Esophagus muscularis mucosa (tissue), 3 donors: ENCODE measurements around the gene CLDN24.

Source experiments
- CTCF ChIP-seq, 3 experiments: fragments of 200-600 bp in 2 of 3; fragments of 450-650 bp in 1 of 3; sonication (generic) in 2 of 3; IDR thresholded peaks; one replicate each; pipeline ENCODE4 v1.5.1; 2017 to 2019; ENCODE audit warnings: antibody characterized with exemption in 3 of 3, mild to moderate bottlenecking in 2 of 3, moderate library complexity in 1 of 3
- POLR2A ChIP-seq: fragments of 450-650 bp; IDR thresholded peaks from one replicate; pipeline ENCODE4 v1.6.1; 2017; ENCODE audit warnings: antibody characterized with exemption, moderate library complexity, mild to moderate bottlenecking, low read depth
- POLR2AphosphoS5 ChIP-seq, 2 donors: sonication (generic); formaldehyde crosslinking; IDR thresholded peaks; one replicate each; pipeline ENCODE4 v1.6.1; 2017; ENCODE audit warnings: antibody characterized with exemption in 2 of 2

GRCh38 chr4:183356931-183357675 is 34.9 kb upstream of the CLDN24 start:
- TF ChIP-seq CTCF (IDR thresholded peaks at IDR 0.05) (no peak), POLR2AphosphoS5 (IDR thresholded peaks at IDR 0.05) (no peak), POLR2A (no peak)
